DOHH2 (cell line): ENCODE measurements around the gene HIPK4.

Experiments
- EZH2phosphoT487 ChIP-seq: fragments of 200-600 bp; sonication (generic); IDR thresholded peaks from 2 replicates; pipeline ENCODE4 v1.6.1; 2017; ENCODE audit warnings: borderline replicate concordance, mild to moderate bottlenecking, antibody characterized with exemption, low read length, moderate library complexity, mixed read lengths
- TF ChIP-seq, protein P1 (sequence below): fragments of 200-600 bp; sonication (generic); IDR thresholded peaks from one replicate; pipeline ENCODE4 v1.5.1; 2014; ENCODE audit warnings: antibody characterized with exemption, mild to moderate bottlenecking, low read depth, low read length; ENCODE audit not compliant: poor library complexity, severe bottlenecking

DNA sequence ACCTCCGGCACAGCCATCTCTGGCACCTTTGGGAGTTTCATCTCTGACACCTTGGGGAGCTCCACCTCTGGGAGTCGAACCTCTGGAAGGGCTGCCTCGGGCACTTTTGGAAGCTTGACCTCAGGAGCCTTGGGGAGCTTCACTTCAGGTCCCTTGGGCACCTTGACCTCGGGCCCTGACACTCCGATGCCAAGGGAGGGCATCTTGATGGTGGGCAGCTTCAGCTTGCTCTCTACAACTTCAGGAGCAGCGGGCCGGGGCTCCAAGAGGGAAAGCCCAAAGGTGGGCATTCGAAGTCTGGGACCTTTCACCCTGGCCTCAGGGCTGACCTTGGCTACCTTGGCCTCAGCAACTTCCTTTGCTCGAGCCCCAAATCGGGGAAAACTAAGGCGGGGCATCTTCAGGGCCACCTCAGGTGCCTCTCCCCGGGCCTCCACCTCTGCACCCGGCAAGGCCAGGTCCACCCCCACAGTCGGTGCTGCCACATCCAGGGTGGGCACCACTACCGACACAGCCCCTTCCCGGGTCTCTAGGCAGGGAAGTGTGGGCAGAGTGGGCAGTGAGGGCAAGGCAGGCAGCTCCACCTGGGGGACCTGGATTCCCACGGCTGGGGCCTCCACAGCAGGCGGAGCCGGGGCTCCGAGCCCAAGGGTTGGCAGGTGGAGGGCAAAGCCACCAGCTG is 7.0 kb upstream of the HIPK4 start:
- TF ChIP-seq, protein P1, sequence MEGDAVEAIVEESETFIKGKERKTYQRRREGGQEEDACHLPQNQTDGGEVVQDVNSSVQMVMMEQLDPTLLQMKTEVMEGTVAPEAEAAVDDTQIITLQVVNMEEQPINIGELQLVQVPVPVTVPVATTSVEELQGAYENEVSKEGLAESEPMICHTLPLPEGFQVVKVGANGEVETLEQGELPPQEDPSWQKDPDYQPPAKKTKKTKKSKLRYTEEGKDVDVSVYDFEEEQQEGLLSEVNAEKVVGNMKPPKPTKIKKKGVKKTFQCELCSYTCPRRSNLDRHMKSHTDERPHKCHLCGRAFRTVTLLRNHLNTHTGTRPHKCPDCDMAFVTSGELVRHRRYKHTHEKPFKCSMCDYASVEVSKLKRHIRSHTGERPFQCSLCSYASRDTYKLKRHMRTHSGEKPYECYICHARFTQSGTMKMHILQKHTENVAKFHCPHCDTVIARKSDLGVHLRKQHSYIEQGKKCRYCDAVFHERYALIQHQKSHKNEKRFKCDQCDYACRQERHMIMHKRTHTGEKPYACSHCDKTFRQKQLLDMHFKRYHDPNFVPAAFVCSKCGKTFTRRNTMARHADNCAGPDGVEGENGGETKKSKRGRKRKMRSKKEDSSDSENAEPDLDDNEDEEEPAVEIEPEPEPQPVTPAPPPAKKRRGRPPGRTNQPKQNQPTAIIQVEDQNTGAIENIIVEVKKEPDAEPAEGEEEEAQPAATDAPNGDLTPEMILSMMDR, result no peak
- no peak for TF ChIP-seq EZH2phosphoT487
